Measurements from ENCODE around the gene SPIRE2. TPM values are rescaled to one million over a fixed set of nuclear protein-coding genes. Genes with fewer than 3 reads are reported as not detected.

SPIRE2 gene
- total and polyA plus RNA-seq, 2 of the 13 experiments (the other 11 are each of a cell fraction or from before 2014, with no cell fraction given), result 13.3 to 37.5 TPM

DNA sequence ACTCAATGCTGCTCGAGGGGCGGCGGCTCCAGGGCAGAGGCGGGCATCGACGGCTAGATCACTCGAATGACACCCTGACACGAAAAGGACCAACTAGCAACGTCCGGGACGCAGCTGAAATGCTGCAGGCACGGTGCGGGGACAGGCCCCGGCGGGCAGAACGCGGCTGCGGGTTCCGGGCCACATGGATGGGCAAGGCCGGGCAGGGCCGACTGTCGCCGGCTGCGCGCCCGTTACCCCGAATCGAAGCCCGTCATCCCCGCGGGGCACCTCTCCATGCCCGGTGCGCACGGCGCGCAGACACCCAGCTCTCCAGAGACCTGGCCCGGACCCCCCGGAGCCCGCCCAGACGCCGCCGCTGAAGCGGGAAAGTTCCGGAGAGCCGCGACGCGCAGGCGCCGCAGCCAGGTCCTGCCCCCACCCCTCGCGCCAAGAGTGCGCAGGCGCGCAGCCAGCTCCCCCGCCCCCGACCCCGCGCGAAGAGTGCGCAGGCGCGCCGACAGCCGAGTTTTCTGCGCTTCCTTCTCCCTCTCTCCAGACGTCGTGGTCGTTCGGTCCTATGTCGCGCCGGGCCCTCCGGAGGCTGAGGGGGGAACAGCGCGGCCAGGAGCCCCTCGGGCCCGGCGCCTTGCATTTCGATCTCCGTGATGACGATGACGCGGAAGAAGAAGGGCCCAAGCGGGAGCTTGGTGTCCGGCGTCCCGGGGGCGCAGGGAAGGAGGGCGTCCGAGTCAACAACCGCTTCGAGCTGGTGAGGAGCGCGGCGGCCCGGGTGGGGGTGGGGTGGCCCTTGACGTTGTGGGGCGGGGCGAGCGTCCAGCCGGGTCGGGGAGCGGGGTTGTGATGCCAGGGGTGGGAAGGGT lies 45.1 kb downstream of the SPIRE2 start, which contains the start of gene TCF25 (continued):
- peak; percentile 32; the same call in 1 of the 2 replicates for TF ChIP-seq ZNF160 (CRISPR knock-in tag; IDR thresholded peaks at IDR 0.05)
- TF ChIP-seq POLR2A (IDR thresholded peaks at IDR 0.05; ENCODE audit: insufficient read depth in 1 of 2, low read depth in 2 of 2, low read length in 2 of 2), result peak; percentile 74 to 87
- TF ChIP-seq, protein P1, sequence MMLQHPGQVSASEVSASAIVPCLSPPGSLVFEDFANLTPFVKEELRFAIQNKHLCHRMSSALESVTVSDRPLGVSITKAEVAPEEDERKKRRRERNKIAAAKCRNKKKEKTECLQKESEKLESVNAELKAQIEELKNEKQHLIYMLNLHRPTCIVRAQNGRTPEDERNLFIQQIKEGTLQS (CRISPR knock-in tag; IDR thresholded peaks at IDR 0.05), result peak; percentile 45
- peak; percentile 96 for TF ChIP-seq ETV6 (CRISPR knock-in tag; conservative IDR thresholded peaks at IDR 0.05)
- no peak for TF ChIP-seq HDAC6 (IDR thresholded peaks at IDR 0.05; ENCODE audit: low read depth, low read length)
- TF ChIP-seq CHD2 (IDR thresholded peaks at IDR 0.05; ENCODE audit: low read depth, low read length), result 0 out of 2 replicates have a peak, but pooled peaks have one; percentile 50
- TF ChIP-seq ZFP82 (CRISPR knock-in tag; IDR thresholded peaks at IDR 0.05; ENCODE audit: borderline replicate concordance), result no peak; the same call in 1 of the 2 replicates
- TF ChIP-seq CREB1 (IDR thresholded peaks at IDR 0.05), result peak; percentile 76
- TF ChIP-seq CREB1 (CRISPR knock-in tag; IDR thresholded peaks at IDR 0.05), result no peak
- TF ChIP-seq SNAPC2 (CRISPR knock-in tag; IDR thresholded peaks at IDR 0.05), result no peak; the same call in none of the 2 replicates
- peak; percentile 97 for TF ChIP-seq BRD4 (CRISPR knock-in tag; IDR thresholded peaks at IDR 0.05)
- no peak for TF ChIP-seq ZNF530 (CRISPR knock-in tag; IDR thresholded peaks at IDR 0.05; ENCODE audit: low read depth)
- TF ChIP-seq, protein P2, sequence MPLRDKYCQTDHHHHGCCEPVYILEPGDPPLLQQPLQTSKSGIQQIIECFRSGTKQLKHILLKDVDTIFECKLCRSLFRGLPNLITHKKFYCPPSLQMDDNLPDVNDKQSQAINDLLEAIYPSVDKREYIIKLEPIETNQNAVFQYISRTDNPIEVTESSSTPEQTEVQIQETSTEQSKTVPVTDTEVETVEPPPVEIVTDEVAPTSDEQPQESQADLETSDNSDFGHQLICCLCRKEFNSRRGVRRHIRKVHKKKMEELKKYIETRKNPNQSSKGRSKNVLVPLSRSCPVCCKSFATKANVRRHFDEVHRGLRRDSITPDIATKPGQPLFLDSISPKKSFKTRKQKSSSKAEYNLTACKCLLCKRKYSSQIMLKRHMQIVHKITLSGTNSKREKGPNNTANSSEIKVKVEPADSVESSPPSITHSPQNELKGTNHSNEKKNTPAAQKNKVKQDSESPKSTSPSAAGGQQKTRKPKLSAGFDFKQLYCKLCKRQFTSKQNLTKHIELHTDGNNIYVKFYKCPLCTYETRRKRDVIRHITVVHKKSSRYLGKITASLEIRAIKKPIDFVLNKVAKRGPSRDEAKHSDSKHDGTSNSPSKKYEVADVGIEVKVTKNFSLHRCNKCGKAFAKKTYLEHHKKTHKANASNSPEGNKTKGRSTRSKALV (CRISPR knock-in tag; IDR thresholded peaks at IDR 0.05), result peak; percentile 99
- TF ChIP-seq ZNF570 (CRISPR knock-in tag; IDR thresholded peaks at IDR 0.05; ENCODE audit: borderline replicate concordance), result no peak; the same call in 1 of the 2 replicates
- TF ChIP-seq FOXA3 (CRISPR knock-in tag; IDR thresholded peaks at IDR 0.05), result peak; percentile 46
- TF ChIP-seq ZNF263 (CRISPR knock-in tag; IDR thresholded peaks at IDR 0.05), result peak; percentile 39; the same call in 1 of the 2 replicates
- no peak; the same call in 1 of the 2 replicates for TF ChIP-seq RXRB (CRISPR knock-in tag; IDR thresholded peaks at IDR 0.05; ENCODE audit: borderline replicate concordance)
- 0 out of 2 replicates have a peak, but pooled peaks have one; percentile 38 for TF ChIP-seq ZNF3 (CRISPR knock-in tag; IDR thresholded peaks at IDR 0.05)
- TF ChIP-seq, protein P3, sequence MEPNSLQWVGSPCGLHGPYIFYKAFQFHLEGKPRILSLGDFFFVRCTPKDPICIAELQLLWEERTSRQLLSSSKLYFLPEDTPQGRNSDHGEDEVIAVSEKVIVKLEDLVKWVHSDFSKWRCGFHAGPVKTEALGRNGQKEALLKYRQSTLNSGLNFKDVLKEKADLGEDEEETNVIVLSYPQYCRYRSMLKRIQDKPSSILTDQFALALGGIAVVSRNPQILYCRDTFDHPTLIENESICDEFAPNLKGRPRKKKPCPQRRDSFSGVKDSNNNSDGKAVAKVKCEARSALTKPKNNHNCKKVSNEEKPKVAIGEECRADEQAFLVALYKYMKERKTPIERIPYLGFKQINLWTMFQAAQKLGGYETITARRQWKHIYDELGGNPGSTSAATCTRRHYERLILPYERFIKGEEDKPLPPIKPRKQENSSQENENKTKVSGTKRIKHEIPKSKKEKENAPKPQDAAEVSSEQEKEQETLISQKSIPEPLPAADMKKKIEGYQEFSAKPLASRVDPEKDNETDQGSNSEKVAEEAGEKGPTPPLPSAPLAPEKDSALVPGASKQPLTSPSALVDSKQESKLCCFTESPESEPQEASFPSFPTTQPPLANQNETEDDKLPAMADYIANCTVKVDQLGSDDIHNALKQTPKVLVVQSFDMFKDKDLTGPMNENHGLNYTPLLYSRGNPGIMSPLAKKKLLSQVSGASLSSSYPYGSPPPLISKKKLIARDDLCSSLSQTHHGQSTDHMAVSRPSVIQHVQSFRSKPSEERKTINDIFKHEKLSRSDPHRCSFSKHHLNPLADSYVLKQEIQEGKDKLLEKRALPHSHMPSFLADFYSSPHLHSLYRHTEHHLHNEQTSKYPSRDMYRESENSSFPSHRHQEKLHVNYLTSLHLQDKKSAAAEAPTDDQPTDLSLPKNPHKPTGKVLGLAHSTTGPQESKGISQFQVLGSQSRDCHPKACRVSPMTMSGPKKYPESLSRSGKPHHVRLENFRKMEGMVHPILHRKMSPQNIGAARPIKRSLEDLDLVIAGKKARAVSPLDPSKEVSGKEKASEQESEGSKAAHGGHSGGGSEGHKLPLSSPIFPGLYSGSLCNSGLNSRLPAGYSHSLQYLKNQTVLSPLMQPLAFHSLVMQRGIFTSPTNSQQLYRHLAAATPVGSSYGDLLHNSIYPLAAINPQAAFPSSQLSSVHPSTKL (CRISPR knock-in tag; IDR thresholded peaks at IDR 0.05), result no peak
- peak; percentile 91; the same call in 1 of the 2 replicates for TF ChIP-seq ZNF713 (CRISPR knock-in tag; IDR thresholded peaks at IDR 0.05)
- peak; percentile 42; the same call in 1 of the 2 replicates for TF ChIP-seq ZNF441 (CRISPR knock-in tag; IDR thresholded peaks at IDR 0.05; ENCODE audit: borderline replicate concordance)
- TF ChIP-seq, protein P4, sequence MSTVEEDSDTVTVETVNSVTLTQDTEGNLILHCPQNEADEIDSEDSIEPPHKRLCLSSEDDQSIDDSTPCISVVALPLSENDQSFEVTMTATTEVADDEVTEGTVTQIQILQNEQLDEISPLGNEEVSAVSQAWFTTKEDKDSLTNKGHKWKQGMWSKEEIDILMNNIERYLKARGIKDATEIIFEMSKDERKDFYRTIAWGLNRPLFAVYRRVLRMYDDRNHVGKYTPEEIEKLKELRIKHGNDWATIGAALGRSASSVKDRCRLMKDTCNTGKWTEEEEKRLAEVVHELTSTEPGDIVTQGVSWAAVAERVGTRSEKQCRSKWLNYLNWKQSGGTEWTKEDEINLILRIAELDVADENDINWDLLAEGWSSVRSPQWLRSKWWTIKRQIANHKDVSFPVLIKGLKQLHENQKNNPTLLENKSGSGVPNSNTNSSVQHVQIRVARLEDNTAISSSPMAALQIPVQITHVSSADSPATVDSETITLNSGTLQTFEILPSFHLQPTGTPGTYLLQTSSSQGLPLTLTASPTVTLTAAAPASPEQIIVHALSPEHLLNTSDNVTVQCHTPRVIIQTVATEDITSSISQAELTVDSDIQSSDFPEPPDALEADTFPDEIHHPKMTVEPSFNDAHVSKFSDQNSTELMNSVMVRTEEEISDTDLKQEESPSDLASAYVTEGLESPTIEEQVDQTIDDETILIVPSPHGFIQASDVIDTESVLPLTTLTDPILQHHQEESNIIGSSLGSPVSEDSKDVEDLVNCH (CRISPR knock-in tag; IDR thresholded peaks at IDR 0.05), result no peak; the same call in none of the 2 replicates

All from HepG2 (cell line).